ENCODE measurements around the gene GRID1. TPM values are rescaled to one million over a fixed set of nuclear protein-coding genes. Genes with fewer than 3 reads are reported as not detected.
A peak's percentile ranks its signal among the peaks of the same experiment; 100 is the strongest.

The GRID1 gene
- total and polyA plus RNA-seq, 5 donors = 0.06 to 1.8 (median 0.29) TPM

GRCh38 chr10:85919491-85920021 lies 447.0 kb downstream of the GRID1 start:
- Histone ChIP-seq H3K4me3 (ENCODE audit: low read length) (no peak overlapping the region), H3K4me1 (ENCODE audit: control insufficient read depth, insufficient read depth, low read length) (no peaks in the 10 kb centered on the region), H3K27me3 (ENCODE audit: control insufficient read depth, insufficient read depth) (no peaks in the 10 kb centered on the region), H3K27ac (ENCODE audit: low read length) (no peak overlapping the region), H3K9me3 (ENCODE audit: control insufficient read depth, low read length) (no peaks in the 10 kb centered on the region)
- DNase-seq = no peak
- no peak for ATAC-seq
- 22% methylated on average over 4 of the region's 4 CpGs for WGBS
- intact Hi-C loops (cut with DNase I) = no loop called here

GRCh38 chr10:85918371-85918770 lies 448.2 kb downstream of the GRID1 start:
- H3K4me3 ChIP-seq (ENCODE audit: low read length) = no peak overlapping the region
- H3K9me3 ChIP-seq (ENCODE audit: control insufficient read depth, low read length) = no peaks in the 10 kb centered on the region
- H3K4me1 ChIP-seq (ENCODE audit: control insufficient read depth, insufficient read depth, low read length) = no peaks in the 10 kb centered on the region
- ATAC-seq (no peak), DNase-seq (no peak)
- H3K27me3 ChIP-seq (ENCODE audit: control insufficient read depth, insufficient read depth) = no peaks in the 10 kb centered on the region
- WGBS = 79% methylated on average over 3 of the region's 3 CpGs
- intact Hi-C loops (cut with DNase I) = no loop called here
- H3K27ac ChIP-seq (ENCODE audit: low read length) = no peak overlapping the region

- Histone ChIP-seq H3K27ac (ENCODE audit: low read length) (no peak overlapping the region), H3K4me1 (ENCODE audit: control insufficient read depth, insufficient read depth, low read length) (no peaks in the 10 kb centered on the region), H3K9me3 (ENCODE audit: control insufficient read depth, low read length) (no peaks in the 10 kb centered on the region), H3K4me3 (ENCODE audit: low read length) (no peak overlapping the region), H3K27me3 (ENCODE audit: control insufficient read depth, insufficient read depth) (no peaks in the 10 kb centered on the region)
- DNase-seq (no peak), ATAC-seq (no peak)
- intact Hi-C loops (cut with DNase I) = no loop called here
- 83% methylated on average over 4 of the region's 4 CpGs for WGBS
These were observed 449.0 kb downstream of the GRID1 start for GRCh38 chr10:85917601-85918000.

GRCh38 chr10:85916994-85917573 lies 449.5 kb downstream of the GRID1 start:
- H3K4me3 ChIP-seq (ENCODE audit: low read length) = no peak overlapping the region
- H3K4me1 ChIP-seq (ENCODE audit: control insufficient read depth, insufficient read depth, low read length) = no peaks in the 10 kb centered on the region
- ATAC-seq (no peak), DNase-seq (no peak)
- no peaks in the 10 kb centered on the region for H3K27me3 ChIP-seq (ENCODE audit: control insufficient read depth, insufficient read depth)
- intact Hi-C loops (cut with DNase I) = no loop called here
- 48% methylated on average over 2 of the region's 2 CpGs for WGBS
- H3K27ac ChIP-seq (ENCODE audit: low read length) = no peak overlapping the region
- no peaks in the 10 kb centered on the region for H3K9me3 ChIP-seq (ENCODE audit: control insufficient read depth, low read length)

- no peaks in the 10 kb centered on the region for H3K4me1 ChIP-seq (ENCODE audit: control insufficient read depth, insufficient read depth, low read length)
- 33% methylated on average over 5 of the region's 5 CpGs for WGBS
- no peaks in the 10 kb centered on the region for H3K9me3 ChIP-seq (ENCODE audit: control insufficient read depth, low read length)
- H3K27me3 ChIP-seq (ENCODE audit: control insufficient read depth, insufficient read depth) = no peaks in the 10 kb centered on the region
- no peak overlapping the region for H3K27ac ChIP-seq (ENCODE audit: low read length)
- ATAC-seq = no peak
- intact Hi-C loops (cut with DNase I) = no loop called here
- peak in 1 of 3 donors; percentile 45 for DNase-seq
- no peak overlapping the region for H3K4me3 ChIP-seq (ENCODE audit: low read length)
These were observed 450.3 kb downstream of the GRID1 start for GRCh38 chr10:85916286-85916685.

GRCh38 chr10:85915245-85915846 lies 451.2 kb downstream of the GRID1 start:
- H3K4me3 ChIP-seq (ENCODE audit: low read length) = no peak overlapping the region
- intact Hi-C loops (cut with DNase I) = no loop called here
- no peak for DNase-seq
- WGBS = 94% methylated on average over 4 of the region's 4 CpGs
- no peaks in the 10 kb centered on the region for H3K27me3 ChIP-seq (ENCODE audit: control insufficient read depth, insufficient read depth)
- no peaks in the 10 kb centered on the region for H3K4me1 ChIP-seq (ENCODE audit: control insufficient read depth, insufficient read depth, low read length)
- H3K9me3 ChIP-seq (ENCODE audit: control insufficient read depth, low read length) = no peaks in the 10 kb centered on the region
- ATAC-seq = no peak
- H3K27ac ChIP-seq (ENCODE audit: low read length) = no peak overlapping the region

- intact Hi-C loops (cut with DNase I) = no loop called here
- 86% methylated on average over 3 of the region's 3 CpGs for WGBS
- ATAC-seq = no peak
These were observed 451.9 kb downstream of the GRID1 start for GRCh38 chr10:85914720-85915119.

GRCh38 chr10:85908462-85908861 lies 458.1 kb downstream of the GRID1 start:
- no peaks in the 10 kb centered on the region for H3K27me3 ChIP-seq (ENCODE audit: control insufficient read depth, insufficient read depth)
- H3K4me1 ChIP-seq (ENCODE audit: control insufficient read depth, insufficient read depth, low read length) = no peaks in the 10 kb centered on the region
- WGBS = 86% methylated on average over 3 of the region's 3 CpGs
- ATAC-seq = no peak
- H3K27ac ChIP-seq (ENCODE audit: low read length) = no peak overlapping the region
- H3K9me3 ChIP-seq (ENCODE audit: control insufficient read depth, low read length) = no peaks in the 10 kb centered on the region
- H3K4me3 ChIP-seq (ENCODE audit: low read length) = no peak overlapping the region
- DNase-seq = no peak
- intact Hi-C loops (cut with DNase I) = no loop called here

More at GRCh38 chr10:85914720-85915119, 451.9 kb downstream of the GRID1 start:
- H3K27ac ChIP-seq (ENCODE audit: low read length) = no peak overlapping the region
- no peaks in the 10 kb centered on the region for H3K9me3 ChIP-seq (ENCODE audit: control insufficient read depth, low read length)
- H3K4me1 ChIP-seq (ENCODE audit: control insufficient read depth, insufficient read depth, low read length) = no peaks in the 10 kb centered on the region
- H3K4me3 ChIP-seq (ENCODE audit: low read length) = no peak overlapping the region
- H3K27me3 ChIP-seq (ENCODE audit: control insufficient read depth, insufficient read depth) = no peaks in the 10 kb centered on the region
- no peak for DNase-seq

- H3K27ac ChIP-seq (ENCODE audit: low read length) = no peak overlapping the region
- 70% methylated on average over 5 of the region's 5 CpGs for WGBS
- intact Hi-C loops (cut with DNase I) = no loop called here
- no peaks in the 10 kb centered on the region for H3K4me1 ChIP-seq (ENCODE audit: control insufficient read depth, insufficient read depth, low read length)
- no peaks in the 10 kb centered on the region for H3K9me3 ChIP-seq (ENCODE audit: control insufficient read depth, low read length)
- no peak overlapping the region for H3K4me3 ChIP-seq (ENCODE audit: low read length)
- H3K27me3 ChIP-seq (ENCODE audit: control insufficient read depth, insufficient read depth) = no peaks in the 10 kb centered on the region
- no peak for DNase-seq
- ATAC-seq = no peak
These were observed 464.5 kb downstream of the GRID1 start for GRCh38 chr10:85902051-85902450.

- Histone ChIP-seq H3K4me1 (ENCODE audit: control insufficient read depth, insufficient read depth, low read length) (no peaks in the 10 kb centered on the region), H3K27me3 (ENCODE audit: control insufficient read depth, insufficient read depth) (no peaks in the 10 kb centered on the region), H3K9me3 (ENCODE audit: control insufficient read depth, low read length) (no peaks in the 10 kb centered on the region), H3K27ac (ENCODE audit: low read length) (no peak overlapping the region), H3K4me3 (ENCODE audit: low read length) (no peak overlapping the region)
- DNase-seq (no peak), ATAC-seq (no peak)
- intact Hi-C loops (cut with DNase I) = no loop called here
- 76% methylated on average over 4 of the region's 4 CpGs for WGBS
These were observed 465.0 kb downstream of the GRID1 start for GRCh38 chr10:85901599-85901998.

GRCh38 chr10:85900487-85900886 lies 466.1 kb downstream of the GRID1 start:
- Histone ChIP-seq H3K4me3 (ENCODE audit: low read length) (no peak overlapping the region), H3K27me3 (ENCODE audit: control insufficient read depth, insufficient read depth) (no peaks in the 10 kb centered on the region), H3K4me1 (ENCODE audit: control insufficient read depth, insufficient read depth, low read length) (no peaks in the 10 kb centered on the region), H3K9me3 (ENCODE audit: control insufficient read depth, low read length) (no peaks in the 10 kb centered on the region), H3K27ac (ENCODE audit: low read length) (no peak overlapping the region)
- no peak for DNase-seq
- no peak for ATAC-seq
- 74% methylated on average over 2 of the region's 2 CpGs for WGBS
- intact Hi-C loops (cut with DNase I) = no loop called here
